NCI-H1092 treated with DMSO at 0.1 percent for 48 hours (cell line): ENCODE measurements around the gene CD14.
A peak's percentile ranks its signal among the peaks of the same experiment; 100 is the strongest.
"Not testable (repeated sequence)": the region's sequence is repeated elsewhere in the genome, so short reads cannot be mapped to it uniquely, and the experiment has no call there.

Experiments
- DNase-seq: peaks from one replicate; lab custom pipeline; 2025; lab: John Stamatoyannopoulos, UW

CD14 gene

DNA sequence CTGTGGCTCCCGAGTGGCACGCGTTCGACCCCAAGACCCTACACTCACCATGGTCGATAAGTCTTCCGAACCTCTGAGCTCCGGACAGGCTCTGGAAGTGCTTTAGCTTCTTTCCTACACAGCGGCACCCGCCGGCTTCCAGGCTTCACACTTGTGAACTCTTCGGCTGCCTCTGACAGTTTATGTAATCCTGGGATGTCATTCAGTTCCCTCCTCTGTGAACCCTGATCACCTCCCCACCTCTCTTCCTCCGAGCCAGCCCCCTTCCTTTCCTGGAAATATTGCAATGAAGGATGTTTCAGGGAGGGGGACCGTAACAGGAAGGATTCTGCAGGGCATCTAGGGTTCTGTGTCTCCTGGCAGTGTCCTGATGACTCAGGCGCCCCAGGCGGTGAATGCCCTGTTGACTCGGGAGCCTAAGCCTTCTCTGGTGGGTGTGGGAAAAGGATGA, at the start of gene CD14:
Gene CD14, minus strand, starts transcription at position 155 of the 451 bp plus-strand sequence. Its CDS starts 104 bp downstream, at position 51.
- no peak for DNase-seq

DNA sequence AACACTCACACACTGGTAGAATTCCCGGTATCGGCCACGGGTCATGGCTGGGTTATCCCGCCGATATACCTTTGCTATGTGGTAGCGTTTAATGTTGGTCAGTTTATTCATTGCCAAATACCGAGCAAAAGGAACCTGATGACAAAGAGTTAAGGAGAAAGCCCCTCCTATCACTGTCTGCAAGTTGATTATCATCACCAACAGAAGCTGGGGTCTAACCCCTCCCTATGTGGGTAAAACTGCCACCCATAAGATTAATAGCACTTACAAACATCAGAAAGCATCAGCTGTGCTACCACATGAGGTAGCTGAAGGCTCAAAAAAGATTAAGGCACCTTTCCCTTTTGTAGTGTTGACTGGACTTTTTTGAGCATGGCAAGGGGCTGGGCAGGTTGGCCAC, 46.0 kb upstream of the CD14 start:
- DNase-seq: no peak

DNA sequence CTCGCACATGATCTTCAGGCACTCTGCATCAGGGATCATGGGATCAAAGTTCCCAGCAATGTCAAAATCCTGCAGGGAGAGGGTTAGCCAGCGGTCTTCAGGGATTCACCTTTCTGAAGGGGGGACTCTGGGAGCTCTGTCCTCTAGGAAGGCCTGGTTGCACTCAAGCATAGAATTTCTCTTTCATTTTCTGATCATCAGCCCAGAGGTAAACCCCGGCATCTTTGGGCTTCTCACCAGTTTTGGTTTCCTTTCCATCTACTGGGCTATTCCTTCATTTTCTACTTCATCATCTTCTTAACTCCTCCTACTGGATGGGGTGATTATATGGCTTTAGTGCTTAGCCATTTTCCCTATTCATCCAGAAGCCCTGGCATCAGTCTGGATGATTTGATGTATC, 45.0 kb upstream of the CD14 start:
- no peak for DNase-seq

DNA sequence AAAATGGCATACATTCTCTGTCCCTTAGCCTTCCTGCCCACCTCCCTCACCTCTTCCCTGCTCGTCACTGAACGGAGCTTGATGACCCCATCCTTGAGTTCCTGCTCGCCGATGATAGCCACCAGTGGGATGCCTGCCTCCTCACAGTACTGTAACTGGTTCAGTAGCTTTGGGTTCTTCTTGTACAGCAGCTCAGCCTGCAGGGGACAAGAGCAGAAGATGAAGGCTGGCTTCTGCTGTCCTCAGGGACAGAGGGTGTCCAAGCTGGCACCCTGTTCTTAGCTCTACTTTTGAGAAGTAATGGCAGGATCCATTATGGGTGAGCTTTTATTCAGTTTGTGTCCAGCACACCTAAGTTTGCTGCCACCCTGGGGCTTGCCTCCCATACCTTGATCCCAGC, 41.7 kb upstream of the CD14 start:
- no peak for DNase-seq

DNA sequence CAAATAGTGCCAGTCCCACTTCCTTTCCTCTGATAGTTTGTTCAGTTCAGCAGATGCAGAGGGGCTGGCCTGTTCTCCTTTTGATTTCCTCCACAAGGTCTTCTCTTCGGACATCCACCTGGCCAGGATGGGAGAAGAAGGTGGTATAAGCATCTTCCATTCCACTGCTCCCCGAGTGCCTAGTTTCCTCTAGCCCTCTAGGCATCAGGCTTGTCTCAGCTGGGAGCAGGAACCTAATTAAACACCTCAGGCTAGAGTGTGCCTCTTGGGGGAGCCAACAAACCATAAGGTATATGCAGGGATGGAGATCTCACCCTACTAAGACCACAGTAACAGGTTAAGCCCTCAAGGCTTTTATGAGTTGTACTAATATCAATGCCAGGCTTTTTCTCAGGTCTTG, 41.2 kb upstream of the CD14 start:
- DNase-seq: no peak

DNA sequence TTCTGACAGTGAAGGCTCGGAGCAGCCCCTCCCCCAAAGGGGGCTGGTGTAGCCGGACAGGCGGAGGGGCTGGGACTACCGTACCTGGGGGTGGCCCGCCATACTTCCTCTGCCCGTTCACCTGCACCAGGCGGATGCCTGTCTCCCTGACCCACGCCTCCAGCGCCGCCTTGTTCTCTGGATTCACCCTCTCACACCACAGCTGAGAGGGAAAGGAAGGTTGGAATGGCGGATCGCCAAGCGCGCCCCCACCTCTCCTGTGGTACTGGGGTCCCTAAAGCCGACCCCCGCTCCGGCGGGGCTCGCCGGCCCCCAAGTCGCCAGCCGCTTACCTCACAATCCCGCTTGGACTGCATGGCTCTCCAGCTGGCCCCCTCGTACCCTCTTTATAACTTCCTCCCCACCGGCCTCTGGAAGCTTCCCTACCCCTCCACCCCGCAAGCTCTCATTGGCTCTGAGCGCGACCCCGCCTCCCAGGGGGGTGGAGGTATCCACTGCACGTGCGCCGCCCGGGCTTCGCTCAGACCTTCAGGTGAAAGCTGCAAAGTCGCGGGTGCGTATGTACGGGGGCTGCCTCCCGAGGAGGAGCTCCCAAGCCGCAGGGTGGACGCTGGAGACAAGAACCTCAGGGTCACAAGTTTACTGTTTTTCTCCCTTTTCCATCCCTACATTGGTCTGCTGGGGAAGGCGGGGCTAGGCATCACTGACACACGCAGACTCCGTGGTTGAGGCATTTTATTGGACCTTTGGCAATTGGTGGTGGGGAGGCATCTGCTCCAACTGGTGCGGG, 40.4 kb upstream of the CD14 start, which contains the start of gene DND1:
Gene DND1, minus strand, starts transcription at position 390 of the 790 bp plus-strand sequence. Its CDS starts 34 bp downstream, at position 356.
- DNase-seq: no peak

DNA sequence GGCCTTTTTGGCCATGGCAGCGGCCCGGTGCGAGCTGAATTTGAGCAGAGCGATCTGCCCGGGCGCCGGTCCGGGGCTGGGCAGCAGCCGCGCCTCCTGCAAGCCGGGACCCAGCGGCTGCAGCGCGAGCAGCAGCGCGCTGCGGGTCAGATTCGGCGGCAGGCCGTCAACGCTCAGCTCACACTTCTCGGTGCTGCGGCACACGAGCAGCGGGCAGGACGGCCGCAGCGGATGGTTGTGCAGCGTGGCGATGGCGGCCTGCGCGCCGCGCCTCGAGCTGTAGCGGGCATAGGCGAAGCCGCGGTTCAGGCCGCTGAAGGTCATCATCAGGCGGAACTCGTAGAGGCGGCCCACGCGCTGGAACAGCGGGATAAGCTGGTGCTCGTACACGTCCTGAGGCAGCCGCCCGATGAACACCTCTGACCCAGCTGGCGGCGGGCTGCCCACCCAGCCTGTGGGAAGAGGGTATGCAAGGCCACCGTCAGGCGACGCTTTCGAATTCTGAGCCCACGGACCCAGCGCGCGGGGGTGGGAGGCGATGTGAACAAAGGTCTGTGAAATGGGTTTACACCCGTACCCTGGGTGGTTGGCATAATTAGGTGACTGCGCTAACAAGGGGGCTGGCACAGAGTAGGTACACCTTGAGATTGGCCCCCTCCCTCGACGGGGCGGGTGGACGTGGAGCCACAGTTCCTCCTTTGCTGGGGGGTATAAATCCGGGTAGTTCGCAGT, 39.6 kb upstream of the CD14 start:
- DNase-seq: no peak

DNA sequence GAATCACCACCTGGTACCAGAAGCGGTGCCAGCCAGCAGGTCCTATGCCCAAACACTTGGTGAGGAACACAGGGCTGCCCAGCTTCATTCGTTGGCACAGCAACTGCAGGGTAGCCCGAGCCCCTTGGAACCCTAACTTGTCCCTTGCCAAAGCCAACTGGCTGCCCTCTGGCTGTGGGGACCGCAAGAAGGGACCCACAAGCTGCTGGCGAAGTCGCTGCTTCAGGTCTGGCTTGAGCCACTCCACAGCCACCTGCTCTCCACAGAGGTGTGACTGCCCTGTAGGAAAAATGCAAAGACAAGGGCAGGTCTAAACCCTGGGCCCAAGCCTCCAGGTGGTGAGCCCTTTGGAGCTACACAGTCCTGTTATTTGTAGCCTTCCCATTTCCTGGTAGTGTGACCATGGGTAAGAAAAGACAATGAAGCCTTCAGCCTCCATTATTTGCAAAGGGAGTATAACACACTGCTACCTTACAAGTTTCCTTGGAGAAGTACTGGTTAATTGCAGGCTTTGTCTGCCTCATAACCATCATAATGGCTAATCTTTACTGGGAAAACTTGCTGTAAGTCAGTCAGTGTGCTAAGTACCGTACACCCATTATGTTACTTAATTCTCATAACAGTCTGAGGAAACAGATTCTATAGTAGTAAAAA, 38.6 kb upstream of the CD14 start:
- DNase-seq: no peak

DNA sequence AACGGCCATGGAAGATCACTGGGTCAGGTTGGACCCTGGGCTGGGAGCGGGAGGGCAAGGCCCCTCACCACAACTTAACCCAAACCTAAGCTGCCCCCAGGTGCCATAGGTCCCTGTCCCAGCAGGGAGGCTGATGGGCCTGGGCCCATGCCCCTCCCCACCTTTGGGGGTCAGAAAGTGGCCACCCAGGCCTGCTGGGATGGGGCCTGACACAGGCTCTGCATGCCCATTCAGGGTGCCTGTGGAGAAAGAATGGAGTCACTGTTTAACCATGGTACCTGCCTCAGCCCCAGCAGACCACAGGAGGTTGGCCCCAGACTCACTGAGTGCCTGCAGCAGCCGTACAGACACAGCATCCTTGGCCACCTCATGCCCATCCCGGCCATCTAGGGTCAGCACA, 38.1 kb upstream of the CD14 start:
- not testable (repeated sequence) for DNase-seq

DNA sequence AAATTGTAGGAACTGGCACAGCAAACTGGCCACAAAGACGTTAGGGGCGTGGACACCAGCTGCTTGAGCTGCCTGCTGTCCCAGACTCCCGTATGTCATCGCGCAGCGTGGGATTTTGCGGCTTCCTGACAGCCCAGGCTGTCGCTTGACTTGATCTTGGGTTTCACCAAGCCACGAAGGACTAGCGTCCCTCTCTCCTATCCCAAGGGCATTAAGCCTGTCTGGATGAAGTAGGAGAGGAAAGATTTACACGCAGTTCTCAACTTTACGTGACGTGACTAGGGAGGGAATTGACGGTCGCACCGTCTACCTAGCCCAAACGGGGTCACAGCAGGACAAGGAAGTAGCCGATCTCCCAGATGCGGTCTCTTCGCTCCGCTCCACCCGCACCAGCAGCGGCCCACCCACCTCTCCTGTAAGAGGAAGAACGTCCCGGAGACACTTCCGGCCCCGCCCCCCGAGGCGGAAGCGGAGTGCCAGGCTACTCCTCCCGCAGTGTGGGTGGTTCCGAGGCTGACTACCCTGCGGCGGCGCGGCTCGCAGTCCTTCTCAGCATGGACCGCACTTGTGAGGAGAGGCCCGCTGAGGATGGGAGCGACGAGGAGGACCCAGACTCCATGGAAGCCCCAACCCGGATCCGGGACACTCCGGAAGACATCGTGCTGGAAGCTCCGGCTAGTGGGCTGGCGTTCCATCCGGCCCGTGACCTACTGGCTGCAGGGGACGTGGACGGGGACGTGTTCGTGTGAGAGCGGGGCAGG, 31.6 kb upstream of the CD14 start, which contains the start of gene WDR55:
Gene WDR55, plus strand, starts transcription at position 546 of the 761 bp plus-strand sequence. Its CDS starts 9 bp downstream, at position 555.
- peak; percentile 79 for DNase-seq

DNA sequence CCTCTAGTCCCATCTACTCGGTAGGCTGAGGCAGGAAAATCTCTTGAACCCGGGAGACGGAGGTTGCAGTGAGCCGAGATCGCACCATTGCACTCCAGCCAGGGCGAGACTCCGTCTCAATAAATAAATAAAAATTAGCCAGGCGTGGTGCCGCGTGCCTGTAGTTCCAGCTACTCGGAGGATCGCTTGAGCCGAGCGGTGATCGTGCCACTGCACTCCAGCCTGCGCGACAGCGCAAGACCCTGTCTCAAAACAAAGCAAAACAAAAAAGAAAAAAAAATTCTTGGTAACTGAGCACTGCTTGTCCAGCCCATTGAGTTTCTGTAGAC, 31.0 kb upstream of the CD14 start:
- DNase-seq: no peak

DNA sequence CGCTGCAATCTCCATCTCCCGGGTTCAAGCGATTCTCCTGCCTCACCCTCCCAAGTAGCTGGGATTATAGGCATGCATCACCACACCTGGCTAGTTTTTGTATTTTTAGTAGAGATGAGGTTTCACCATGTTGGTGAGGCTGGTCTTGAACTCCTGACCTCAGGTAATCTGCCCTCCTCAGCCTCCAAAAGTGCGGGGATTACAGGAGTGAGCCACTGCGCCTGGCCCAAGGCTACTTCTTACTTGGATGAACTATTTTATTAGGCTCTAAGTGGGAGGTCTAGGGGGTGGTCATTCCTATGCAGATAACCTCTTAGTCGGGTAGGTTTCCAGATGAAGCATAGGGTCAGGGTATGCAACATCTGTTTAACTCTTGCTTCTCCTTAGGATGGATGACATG, 27.4 kb upstream of the CD14 start:
- not testable (repeated sequence) for DNase-seq

DNA sequence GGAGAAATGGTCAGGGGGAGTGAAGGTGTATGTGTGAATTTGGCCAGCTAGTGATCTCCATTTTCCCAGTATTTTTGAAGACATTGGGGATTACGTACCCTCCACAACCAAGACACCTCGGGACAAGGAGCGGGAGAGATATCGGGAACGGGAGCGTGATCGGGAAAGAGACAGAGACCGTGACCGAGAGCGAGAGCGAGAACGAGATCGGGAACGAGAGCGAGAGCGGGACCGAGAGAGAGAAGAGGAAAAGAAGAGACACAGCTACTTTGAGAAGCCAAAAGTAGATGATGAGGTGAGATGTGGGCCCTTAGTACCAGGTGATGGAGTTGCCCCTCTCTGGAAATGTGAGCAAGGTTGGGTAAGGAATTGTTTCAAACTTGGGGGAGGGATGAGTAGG, 25.9 kb upstream of the CD14 start:
- no peak for DNase-seq

DNA sequence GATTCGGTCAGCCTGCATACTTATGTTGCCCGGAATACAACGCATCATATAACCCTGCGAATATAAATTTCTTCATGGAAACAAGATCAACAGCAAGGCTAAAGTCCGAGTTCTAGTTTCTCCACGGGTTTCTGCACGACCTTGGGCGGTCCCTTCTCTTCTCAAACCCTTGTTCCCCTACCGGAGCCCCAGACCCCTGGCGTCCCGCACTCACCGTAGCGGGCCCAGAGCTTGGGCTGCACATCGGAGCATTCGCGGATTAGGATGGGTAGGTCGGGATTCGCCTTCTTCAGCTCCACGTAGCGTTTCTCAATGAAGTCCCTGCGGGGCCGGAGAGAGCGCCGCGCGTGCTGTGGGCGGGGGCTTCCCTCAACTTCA, 14.1 kb upstream of the CD14 start:
- no peak for DNase-seq

DNA sequence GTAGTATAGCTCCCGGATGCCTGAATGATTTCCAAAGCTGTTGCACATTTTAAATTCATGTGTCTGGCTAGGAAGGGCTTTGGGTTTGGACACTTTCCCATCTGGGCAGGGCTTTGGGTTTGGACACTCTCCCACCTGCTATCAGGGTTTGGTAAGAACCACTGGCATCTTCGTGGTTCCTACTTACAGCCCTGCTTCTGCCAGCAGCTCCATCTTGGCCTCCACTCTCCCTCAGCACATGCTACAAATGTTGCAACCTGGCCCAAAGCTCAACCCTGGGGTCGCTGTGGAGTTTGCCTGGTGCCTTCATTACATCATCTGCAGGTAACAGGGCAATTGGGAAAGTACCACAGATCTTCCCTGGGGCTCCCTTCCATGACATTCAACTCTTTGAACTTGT, 9.7 kb upstream of the CD14 start:
- DNase-seq: no peak

DNA sequence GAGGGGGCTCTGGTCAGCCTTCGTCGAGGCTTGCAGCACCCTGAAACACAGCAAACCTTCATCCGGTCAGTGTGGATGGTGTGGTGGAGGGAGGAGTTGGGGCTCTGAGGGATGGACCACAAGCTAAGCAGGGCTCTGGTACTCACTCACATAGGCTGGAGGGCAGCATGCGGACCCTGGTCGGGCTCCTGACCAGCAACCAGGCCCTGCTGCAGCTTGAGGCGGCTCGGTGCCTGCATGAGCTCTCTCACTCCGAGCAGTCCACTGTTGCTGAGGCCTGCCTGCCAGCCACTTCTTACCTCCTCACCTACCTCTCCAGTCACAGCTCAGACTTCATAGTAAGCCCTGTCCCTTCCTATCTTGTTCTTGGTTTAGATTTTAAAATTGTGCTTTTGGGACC, 8.7 kb upstream of the CD14 start:
- no peak for DNase-seq

DNA sequence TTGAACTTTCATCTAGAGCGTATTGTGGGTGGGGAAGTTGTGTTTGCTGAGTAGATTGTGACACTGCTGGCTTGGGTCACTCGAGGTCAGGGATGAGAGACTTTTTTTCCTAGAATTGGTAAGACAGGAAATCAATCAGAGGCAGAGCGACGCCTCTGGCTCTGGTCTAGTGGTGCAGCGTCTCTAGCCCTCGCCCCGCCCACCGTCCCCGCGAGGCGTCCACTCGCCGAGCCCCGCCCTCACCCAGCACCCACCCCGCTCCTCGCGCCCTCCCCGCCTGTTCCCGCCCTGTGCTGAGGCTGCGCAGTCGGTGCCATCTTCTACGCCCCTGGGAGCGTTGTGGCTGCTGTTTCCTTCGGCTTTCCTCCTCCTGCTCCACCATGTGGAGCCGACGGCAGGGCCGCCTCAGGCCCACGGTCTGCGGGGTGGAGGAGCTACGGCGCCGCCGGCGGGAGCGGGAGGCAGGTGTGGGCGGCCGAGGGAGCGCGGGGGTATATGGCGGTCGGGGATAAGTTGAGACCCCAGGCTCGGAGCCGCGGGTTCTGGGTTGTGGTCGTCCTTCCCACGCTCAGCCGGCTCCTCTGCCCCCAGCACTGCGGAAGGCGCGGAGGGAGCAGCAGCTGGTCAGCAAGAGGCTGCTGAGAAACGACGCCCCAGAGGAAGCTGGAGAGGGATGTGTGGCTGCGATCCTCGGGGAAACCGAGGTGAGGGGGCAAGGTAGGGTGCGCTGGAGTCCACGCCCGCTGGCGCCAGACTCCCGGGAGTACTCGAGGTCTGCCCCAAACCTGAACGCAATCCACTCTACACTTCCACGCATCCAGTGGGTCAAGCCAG, 6.4 kb upstream of the CD14 start, which contains the start of gene TMCO6:
Gene TMCO6, plus strand, starts transcription at position 304 of the 834 bp plus-strand sequence. Its CDS starts 77 bp downstream, at position 381.
- peak; percentile 90 for DNase-seq

DNA sequence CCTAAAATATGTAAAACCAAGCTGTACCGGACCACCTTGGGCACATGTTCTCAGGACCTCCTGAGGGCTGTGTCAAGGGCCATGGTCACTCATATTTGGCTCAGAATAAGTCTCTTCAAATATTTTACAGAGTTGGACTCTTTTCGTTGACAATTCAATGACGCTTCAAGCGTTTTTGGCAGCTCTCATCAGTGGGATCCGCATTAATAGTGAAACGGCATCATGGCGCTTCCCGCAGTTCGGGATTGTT, 5.8 kb upstream of the CD14 start:
- DNase-seq: not testable (repeated sequence)

DNA sequence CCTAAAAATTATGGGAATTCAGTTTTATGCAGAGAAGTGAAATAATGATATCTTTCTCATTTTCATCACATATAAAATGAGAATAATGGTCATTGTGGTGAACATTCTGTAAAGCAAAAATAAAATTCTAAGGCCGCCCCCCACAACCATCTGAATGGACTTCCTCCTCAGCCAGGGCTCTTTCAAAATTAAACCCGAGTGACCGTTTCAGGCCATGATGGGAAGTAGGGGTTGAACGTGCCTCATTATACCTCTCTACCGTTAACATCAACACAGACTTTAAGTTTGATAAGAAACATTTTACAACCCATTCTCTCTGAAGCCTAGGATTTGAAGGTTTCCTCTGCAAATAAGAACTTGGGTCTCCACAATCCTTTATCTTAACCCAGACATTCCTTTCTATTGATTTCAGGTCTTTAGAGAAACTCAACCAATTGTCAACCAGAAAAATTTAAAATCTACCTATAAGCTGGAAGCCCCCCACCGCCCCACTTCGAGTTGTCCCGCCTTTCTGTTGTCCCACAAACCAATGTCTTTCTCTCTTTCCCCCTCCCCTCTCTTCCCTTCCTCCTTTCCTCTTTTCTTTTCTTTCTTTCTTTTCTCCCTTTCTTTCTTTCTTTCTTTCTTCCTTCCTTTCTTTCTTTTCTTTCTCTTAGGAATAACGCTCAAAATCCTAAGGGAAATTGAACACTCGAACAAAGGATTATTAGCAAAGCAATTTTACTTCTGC, 4.6 kb upstream of the CD14 start:
- no peak for DNase-seq
